SK-N-MC (cell line): ENCODE results near the gene BANF1.
"Not testable (repeated sequence)": the region's sequence is repeated elsewhere in the genome, so short reads cannot be mapped to it uniquely, and the experiment has no call there.

ENCODE experiments used
- DNase-seq: peaks from one replicate; pipeline ENCODE4 v3.0.0-alpha.2; 2011; ENCODE audit warnings: low read depth, low spot score
- H3K27ac ChIP-seq: fragments of 200-600 bp; sonication (generic); 2 replicates; pipeline ENCODE4 v1.5.1; 2016; ENCODE audit warnings: mixed run types
- H3K36me3 ChIP-seq: fragments of 200-600 bp; sonication (generic); 2 replicates; pipeline ENCODE4 v1.6.1; 2017; ENCODE audit warnings: antibody characterized with exemption, low read length, mixed read lengths; ENCODE audit not compliant: insufficient read depth
- H3K4me3 ChIP-seq: fragments of 200-600 bp; sonication (generic); 2 replicates; pipeline ENCODE4 v1.5.1; 2016
- H3K9ac ChIP-seq: fragments of 200-600 bp; sonication (generic); 2 replicates; pipeline ENCODE4 v1.8.0; 2017; ENCODE audit warnings: mixed run types, mixed read lengths; ENCODE audit not compliant: insufficient read length
- H3K9me3 ChIP-seq: fragments of 200-600 bp; sonication (generic); 2 replicates; pipeline ENCODE4 v1.6.1; 2017; ENCODE audit warnings: low read depth, mild to moderate bottlenecking, antibody characterized with exemption, low read length, moderate library complexity, mixed read lengths
- EZH2 ChIP-seq: fragments of 200-600 bp; sonication (generic); IDR thresholded peaks from one replicate; pipeline ENCODE4 v1.6.1; 2017; ENCODE audit warnings: antibody characterized with exemption
- FOXP2 ChIP-seq: optimal IDR thresholded peaks from 2 replicates; pipeline ENCODE3; 2011; ENCODE audit warnings: mild to moderate bottlenecking, moderate library complexity; ENCODE audit not compliant: insufficient read depth; ENCODE audit errors: extremely low read length, control extremely low read depth
- POLR2AphosphoS5 ChIP-seq: IDR thresholded peaks from 2 replicates; pipeline ENCODE4 v1.6.1; 2012; ENCODE audit warnings: mild to moderate bottlenecking, low read depth, low read length, borderline replicate concordance

The BANF1 gene

DNA sequence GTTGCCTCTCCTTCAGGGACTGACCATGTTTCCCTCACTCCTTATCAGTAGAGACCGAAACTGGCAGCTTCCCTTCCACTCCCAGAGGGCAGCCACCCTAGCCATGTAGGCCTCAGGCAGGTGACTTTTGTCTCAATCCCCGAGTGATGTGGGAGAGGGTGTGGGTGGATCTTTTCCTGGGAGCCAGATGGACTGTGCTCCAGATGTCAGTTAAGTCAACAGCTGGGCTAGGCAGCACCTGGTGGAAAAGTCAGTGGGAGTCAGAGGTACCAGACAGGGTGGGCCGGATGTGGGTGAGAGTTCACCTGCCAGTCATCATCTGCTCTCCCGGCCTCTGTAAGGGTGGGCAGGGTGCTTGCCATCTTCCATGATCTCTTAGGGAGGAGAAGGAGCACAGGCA, 1.9 kb downstream of the BANF1 start:
- no peak overlapping the region for H3K27ac ChIP-seq
- H3K4me3 ChIP-seq, result no peak overlapping the region

DNA sequence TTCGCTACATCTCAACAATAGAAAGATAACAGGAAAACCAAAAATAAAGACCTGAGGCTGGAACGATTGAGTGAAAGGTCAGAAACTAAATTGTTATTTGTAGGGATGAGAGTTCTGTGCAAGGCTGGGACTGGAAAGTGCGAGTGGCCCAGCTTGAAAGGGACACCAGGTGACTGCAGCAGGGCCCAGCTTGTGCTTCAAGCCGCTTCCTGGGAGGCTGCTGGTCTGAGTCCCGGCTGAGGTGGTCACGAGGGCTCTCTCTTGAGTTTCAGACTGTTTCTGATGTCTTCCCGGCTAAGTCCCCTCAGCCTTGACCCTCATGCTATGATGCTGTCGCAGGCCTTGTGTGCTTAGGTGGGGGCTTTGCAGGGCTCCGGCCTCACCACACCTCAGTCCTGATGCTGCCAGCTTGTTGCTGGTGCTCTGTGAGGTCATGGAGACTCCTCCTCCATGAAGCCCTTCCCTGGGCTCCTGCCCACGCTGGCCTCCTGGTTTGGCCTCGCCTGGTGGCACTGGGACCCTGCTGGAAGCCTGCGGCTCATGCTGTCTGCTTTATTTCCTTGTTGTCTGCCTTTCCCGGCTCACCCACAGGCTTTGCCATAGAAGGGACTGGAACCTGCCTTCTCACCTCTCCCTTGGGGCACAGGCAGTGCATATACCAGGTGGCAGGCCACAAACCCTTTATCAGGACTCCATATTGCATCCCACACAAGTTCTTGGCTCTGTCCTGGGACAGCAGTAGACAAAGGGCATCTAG, 4.0 kb downstream of the BANF1 start:
- peak; percentile 10 for TF ChIP-seq POLR2AphosphoS5
- TF ChIP-seq FOXP2, result no peak
- H3K27ac ChIP-seq, result no peak overlapping the region
- no peaks in the 10 kb centered on the region for H3K9me3 ChIP-seq
- no peak overlapping the region for H3K9ac ChIP-seq
- DNase-seq, result no peak
- H3K4me3 ChIP-seq, result no peak overlapping the region
- peaks cover 17% of the 10 kb centered on the region for H3K36me3 ChIP-seq

More for the DNA sequence above, 1.9 kb downstream of the BANF1 start:
- no peaks in the 10 kb centered on the region for H3K9me3 ChIP-seq
- DNase-seq, result no peak
- peaks cover 30% of the 10 kb centered on the region for H3K36me3 ChIP-seq
- TF ChIP-seq FOXP2, result no peak
- no peak overlapping the region for H3K9ac ChIP-seq

DNA sequence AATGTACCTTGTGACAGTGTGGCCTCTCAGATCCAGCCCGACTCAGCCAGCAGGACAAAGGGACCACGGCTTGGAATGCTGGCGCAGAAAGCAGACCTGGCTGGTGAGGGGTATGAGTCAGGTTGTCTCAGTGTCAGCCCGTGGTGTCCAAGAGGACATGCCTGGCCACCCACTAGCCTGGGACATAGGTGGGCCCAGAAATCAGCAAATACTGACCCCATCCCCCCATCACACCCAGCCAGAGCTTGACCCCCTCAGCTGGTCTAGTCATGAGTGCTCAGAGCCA, 4.5 kb downstream of the BANF1 start:
- DNase-seq, result no peak
- no peaks in the 10 kb centered on the region for H3K9me3 ChIP-seq
- TF ChIP-seq FOXP2, result no peak
- no peak for TF ChIP-seq EZH2
- no peak for TF ChIP-seq POLR2AphosphoS5
- H3K9ac ChIP-seq, result no peak overlapping the region
- H3K27ac ChIP-seq, result no peak overlapping the region
- peaks cover 17% of the 10 kb centered on the region for H3K36me3 ChIP-seq
- no peak overlapping the region for H3K4me3 ChIP-seq

DNA sequence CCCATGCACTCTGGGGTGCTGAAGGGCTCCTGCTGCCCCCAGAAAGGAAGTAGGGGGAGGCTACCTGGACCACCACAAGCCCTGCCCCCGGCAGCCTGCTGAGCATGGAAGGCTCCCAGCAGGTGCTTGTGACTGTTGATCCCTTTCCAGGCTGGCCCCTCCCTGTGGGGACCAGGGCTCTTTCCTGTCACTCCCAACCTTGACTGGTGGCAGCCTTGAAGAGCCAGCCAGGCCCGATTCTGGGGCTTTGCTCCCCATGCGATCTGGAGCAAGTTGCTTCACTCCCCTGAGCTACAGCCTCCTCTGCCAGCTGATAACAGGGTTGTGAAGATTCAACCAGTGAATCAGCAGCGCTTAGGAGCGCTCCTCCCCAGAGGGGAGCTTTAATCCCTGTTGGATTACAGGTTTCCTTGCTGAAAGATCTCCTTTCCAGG, 4.9 kb downstream of the BANF1 start:
- no peak overlapping the region for H3K4me3 ChIP-seq
- no peak overlapping the region for H3K27ac ChIP-seq
- no peaks in the 10 kb centered on the region for H3K9me3 ChIP-seq
- TF ChIP-seq FOXP2, result no peak
- TF ChIP-seq EZH2, result no peak
- TF ChIP-seq POLR2AphosphoS5, result no peak
- peaks cover 17% of the 10 kb centered on the region for H3K36me3 ChIP-seq
- no peak overlapping the region for H3K9ac ChIP-seq
- DNase-seq, result no peak

DNA sequence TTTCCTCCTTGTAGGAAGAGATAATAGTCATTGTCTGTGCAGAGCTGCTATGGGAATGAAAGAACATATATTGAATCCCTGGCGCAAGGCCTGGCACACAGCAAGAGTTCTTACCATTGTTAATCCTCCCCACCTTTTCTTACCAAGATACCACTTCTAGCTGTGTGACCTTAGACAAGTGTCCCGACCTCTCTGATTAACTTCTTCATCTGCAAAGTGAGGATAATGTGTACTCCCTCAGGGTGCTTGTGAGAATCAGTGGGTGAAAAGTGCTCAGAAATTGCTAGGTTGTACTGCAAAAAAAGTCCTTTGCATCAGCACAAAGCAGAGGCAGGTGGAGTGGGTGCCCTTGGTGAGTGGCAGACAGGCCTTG, 5.8 kb downstream of the BANF1 start:
- H3K9ac ChIP-seq, result no peak overlapping the region
- H3K27ac ChIP-seq, result no peak overlapping the region
- TF ChIP-seq FOXP2, result no peak
- no peak for TF ChIP-seq POLR2AphosphoS5
- no peak for TF ChIP-seq EZH2

DNA sequence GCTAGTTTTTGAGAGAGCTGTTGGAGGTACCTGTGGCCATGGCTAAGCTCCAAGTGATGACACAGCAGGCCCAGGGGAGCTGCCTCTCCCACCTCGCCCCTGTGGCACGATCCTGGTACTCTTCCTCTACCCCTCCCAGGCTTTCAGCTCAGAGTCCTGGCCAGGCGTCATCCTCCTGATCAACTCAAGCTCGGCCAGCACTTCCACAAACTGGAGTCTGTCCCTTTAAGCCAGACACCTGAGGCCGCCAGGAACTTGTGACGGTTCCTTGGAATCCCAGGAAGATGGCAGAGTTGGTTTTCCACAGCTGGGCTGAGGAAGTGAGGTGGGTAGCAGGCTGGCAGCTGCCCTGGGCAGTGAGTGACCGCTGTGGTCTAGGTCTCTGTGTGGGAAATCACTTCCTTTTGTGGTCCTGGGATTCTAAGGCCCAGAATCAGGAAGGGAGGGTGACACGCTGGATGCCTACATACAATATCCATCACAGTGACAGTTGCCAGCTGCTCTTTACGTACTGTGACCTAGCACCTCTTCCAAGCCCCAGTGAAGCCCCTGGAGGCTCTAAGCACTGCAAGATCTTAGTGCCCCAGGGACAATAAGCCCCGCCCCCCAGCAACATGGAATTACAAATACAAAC, 6.3 kb downstream of the BANF1 start:
- H3K4me3 ChIP-seq, result no peak overlapping the region
- H3K9ac ChIP-seq, result no peak overlapping the region
- no peak for DNase-seq
- TF ChIP-seq FOXP2 (no peak), POLR2AphosphoS5 (no peak), EZH2 (no peak)
- no peak overlapping the region for H3K27ac ChIP-seq
- H3K36me3 ChIP-seq, result peaks cover 15% of the 10 kb centered on the region
- no peaks in the 10 kb centered on the region for H3K9me3 ChIP-seq

More for the DNA sequence above, 5.8 kb downstream of the BANF1 start:
- no peak overlapping the region for H3K4me3 ChIP-seq
- peaks cover 17% of the 10 kb centered on the region for H3K36me3 ChIP-seq
- no peaks in the 10 kb centered on the region for H3K9me3 ChIP-seq
- DNase-seq, result no peak

DNA sequence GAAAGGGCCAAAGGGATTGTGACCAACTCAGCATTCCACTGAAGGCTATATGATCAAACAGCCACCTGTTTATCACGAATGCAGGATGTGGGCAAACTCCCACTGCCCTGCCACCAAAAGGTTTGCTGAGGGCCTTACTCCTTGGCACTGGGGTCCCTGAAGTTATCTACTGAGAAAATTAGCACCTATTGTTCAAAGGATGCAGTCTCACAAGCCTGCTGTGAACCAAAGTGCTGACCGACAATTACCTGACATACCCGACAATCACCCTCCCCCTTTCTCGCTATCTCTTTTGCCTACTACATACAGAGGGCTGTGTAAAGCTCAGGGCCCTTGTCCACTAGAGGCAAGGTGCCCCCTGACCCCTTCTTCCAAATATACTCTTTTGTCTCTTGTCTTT, 7.7 kb downstream of the BANF1 start:
- not testable (repeated sequence) for H3K27ac ChIP-seq, H3K9ac ChIP-seq, H3K9me3 ChIP-seq, H3K4me3 ChIP-seq, DNase-seq, H3K36me3 ChIP-seq

DNA sequence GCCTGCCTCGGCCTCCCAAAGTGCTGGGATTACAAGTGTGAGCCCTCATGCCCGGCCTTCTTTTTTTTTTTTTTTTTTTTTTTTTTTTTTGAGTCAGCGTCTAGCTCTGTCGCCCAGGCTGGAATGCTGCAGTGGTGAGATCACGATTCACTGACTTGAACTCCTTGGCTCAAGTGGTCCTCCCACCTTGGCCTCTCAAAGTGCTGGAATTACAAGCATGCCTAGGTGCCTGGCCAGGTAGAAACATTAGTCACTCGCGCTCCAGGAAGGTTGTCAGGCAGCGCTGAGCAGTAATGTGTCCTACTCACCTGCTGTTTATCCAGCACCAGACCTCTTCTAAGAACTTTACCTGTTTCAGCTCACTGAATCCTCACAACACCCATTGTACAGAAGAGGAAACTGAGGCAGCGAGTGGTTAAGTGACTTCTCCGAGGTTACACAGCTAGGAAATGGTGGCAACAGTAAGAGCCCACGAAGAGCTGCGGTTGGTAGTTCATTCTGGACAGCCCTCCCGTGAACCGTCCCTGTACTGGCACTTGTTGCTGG, 9.0 kb downstream of the BANF1 start:
- TF ChIP-seq FOXP2 (no peak), POLR2AphosphoS5 (no peak), EZH2 (no peak)
- Histone ChIP-seq H3K9ac (no peak overlapping the region), H3K9me3 (no peaks in the 10 kb centered on the region), H3K36me3 (no peaks in the 10 kb centered on the region), H3K27ac (no peak overlapping the region), H3K4me3 (no peak overlapping the region)
- no peak for DNase-seq
